WERI-Rb-1 (cell line): Measurements from ENCODE around the gene SOWAHB.
A peak's percentile ranks its signal among the peaks of the same experiment; 100 is the strongest.

Source experiments
- DNase-seq: peaks from one replicate; pipeline ENCODE4 v3.0.0-alpha.2; 2020
- H3K27ac ChIP-seq: fragments of 250-450 bp; sonication (Bioruptor Pico); 2 replicates; pipeline ENCODE4 v1.5.1; 2020; ENCODE audit warnings: mild to moderate bottlenecking, moderate library complexity
- H3K27me3 ChIP-seq: fragments of 250-450 bp; sonication (Bioruptor Pico); 2 replicates; pipeline ENCODE4 v1.5.1; 2021; ENCODE audit warnings: mild to moderate bottlenecking, low read depth, moderate library complexity; ENCODE audit not compliant: insufficient read depth, severe bottlenecking
- H3K36me3 ChIP-seq: fragments of 250-450 bp; sonication (Bioruptor Pico); 2 replicates; pipeline ENCODE4 v1.5.1; 2020; ENCODE audit warnings: mild to moderate bottlenecking, moderate library complexity
- H3K4me3 ChIP-seq: 2 replicates; pipeline ENCODE4 v1.5.1; 2011; ENCODE audit warnings: low read depth, mild to moderate bottlenecking, control low read depth, low read length
- H3K9me3 ChIP-seq: fragments of 250-450 bp; sonication (Bioruptor Pico); 2 replicates; pipeline ENCODE4 v1.5.1; 2021; ENCODE audit warnings: mild to moderate bottlenecking, moderate library complexity; ENCODE audit not compliant: severe bottlenecking
- TF ChIP-seq, protein P1 (sequence below): IDR thresholded peaks from 2 replicates; pipeline ENCODE4 v1.5.1; 2011; ENCODE audit warnings: low read depth, mild to moderate bottlenecking, control low read depth, inconsistent platforms, low read length

Gene SOWAHB, protein sequence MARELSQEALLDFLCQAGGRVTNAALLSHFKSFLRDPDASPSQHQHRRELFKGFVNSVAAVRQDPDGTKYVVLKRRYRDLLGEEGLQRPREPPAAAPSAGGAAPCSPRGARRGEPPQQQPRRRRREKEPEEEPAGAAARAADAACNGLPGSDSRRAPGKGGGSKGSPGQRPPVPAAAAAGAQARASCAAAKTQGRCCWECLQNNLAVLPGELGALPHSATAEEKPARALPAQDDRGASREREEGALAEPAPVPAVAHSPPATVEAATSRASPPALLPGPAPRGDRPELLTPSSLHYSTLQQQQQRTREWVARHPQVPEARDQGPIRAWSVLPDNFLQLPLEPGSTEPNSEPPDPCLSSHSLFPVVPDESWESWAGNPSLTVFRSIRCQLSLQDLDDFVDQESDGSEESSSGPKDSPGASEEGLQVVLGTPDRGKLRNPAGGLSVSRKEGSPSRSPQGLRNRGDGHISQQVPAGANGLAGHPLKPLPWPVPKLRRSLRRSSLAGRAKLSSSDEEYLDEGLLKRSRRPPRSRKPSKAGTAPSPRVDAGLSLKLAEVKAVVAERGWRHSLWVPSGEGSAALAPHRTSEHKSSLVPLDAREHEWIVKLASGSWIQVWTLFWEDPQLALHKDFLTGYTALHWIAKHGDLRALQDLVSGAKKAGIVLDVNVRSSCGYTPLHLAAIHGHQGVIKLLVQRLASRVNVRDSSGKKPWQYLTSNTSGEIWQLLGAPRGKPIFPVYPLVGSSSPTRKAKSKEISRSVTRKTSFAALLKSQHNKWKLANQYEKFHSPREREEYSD

DNA sequence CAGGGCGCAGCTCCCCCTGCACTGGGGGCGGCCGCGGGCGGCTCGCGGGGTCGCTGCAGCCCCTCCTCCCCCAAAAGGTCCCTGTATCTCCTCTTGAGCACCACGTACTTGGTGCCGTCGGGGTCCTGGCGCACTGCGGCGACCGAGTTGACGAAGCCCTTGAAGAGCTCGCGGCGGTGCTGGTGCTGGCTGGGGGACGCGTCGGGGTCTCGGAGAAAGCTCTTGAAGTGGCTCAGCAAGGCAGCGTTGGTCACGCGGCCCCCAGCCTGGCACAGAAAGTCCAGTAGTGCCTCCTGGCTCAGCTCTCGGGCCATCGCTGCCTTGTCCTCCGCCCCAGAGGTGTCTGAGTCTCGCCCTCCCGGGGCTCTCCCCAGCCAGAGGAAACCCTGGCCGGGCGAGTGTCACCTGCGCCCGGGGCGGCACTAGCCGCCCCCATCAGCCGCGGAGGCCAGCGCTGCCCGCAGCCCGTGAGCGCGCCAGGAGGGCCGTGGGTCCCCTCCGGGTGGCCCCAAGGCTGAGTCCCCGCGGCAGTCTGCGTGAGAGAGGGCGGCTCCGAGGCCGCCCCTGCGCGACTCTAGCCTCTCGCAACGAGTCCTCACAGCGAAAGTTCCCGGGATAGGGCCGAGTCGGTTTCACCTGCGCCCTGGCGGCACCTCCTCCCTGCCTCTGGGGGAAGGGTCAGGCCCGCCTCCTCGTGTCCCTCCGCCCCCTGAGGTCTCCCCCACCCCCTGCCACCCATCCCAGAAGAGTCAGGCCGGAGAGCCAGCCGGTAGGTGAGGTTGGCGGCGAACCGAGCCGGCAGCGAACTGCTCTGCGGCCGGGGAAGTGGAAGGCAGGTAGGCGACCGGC, at the start of gene SOWAHB:
Gene SOWAHB, minus strand, starts transcription at position 609 of the 849 bp plus-strand sequence. Its CDS starts 295 bp downstream, at position 314.
- Histone ChIP-seq H3K36me3 (no peaks in the 10 kb centered on the region), H3K27ac (no peak within 1 kb of the TSS), H3K9me3 (no peaks in the 10 kb centered on the region), H3K4me3 (peak within 1 kb of the TSS; percentile 47), H3K27me3 (peaks cover 53% of the 10 kb centered on the region)
- TF ChIP-seq, protein P1, sequence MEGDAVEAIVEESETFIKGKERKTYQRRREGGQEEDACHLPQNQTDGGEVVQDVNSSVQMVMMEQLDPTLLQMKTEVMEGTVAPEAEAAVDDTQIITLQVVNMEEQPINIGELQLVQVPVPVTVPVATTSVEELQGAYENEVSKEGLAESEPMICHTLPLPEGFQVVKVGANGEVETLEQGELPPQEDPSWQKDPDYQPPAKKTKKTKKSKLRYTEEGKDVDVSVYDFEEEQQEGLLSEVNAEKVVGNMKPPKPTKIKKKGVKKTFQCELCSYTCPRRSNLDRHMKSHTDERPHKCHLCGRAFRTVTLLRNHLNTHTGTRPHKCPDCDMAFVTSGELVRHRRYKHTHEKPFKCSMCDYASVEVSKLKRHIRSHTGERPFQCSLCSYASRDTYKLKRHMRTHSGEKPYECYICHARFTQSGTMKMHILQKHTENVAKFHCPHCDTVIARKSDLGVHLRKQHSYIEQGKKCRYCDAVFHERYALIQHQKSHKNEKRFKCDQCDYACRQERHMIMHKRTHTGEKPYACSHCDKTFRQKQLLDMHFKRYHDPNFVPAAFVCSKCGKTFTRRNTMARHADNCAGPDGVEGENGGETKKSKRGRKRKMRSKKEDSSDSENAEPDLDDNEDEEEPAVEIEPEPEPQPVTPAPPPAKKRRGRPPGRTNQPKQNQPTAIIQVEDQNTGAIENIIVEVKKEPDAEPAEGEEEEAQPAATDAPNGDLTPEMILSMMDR: no peak
- peak; percentile 33 for DNase-seq

DNA sequence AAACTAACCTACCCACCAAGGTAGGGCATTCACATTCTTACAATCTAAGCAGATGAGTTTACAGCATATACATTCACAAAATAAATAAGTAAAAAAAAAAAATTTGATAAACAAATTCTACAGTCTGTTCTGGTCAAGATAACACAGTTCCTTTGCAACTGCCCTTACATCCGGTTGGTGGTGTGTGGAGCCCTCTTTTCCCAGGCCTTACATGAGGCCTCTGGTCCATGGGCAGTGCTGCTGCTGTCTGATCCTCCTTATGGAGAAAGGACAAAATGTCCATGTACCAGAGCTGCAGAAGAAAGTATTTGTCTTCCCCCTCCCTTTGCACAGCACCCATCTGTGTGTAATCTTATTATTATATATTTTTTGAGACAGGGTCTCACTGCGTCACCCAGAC, 49.4 kb upstream of the SOWAHB start:
- Histone ChIP-seq H3K9me3 (no peaks in the 10 kb centered on the region), H3K4me3 (no peak overlapping the region), H3K36me3 (no peaks in the 10 kb centered on the region), H3K27ac (no peak overlapping the region), H3K27me3 (no peaks in the 10 kb centered on the region)
- DNase-seq: no peak
- TF ChIP-seq, protein P1: no peak

DNA sequence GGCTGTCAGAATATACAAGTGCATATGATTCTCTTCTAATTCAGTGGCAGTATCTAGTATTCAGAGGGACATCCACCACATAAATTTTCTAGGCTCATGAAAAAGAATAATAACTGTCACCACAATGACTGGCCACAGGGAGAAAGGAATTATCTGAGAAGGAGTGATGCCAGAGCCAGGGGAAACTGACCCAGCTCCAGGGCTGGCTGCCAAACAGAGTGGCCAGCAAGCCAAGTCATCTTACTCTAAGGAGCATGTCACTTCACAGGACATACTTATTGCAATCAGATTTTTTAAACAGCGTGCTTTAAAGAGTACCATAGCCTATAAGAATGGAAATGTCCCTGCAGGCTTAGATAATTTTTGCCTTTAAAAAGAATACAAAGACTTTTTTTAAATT, 45.8 kb upstream of the SOWAHB start:
- no peaks in the 10 kb centered on the region for H3K9me3 ChIP-seq
- TF ChIP-seq, protein P1: no peak
- H3K4me3 ChIP-seq: no peak overlapping the region
- H3K27ac ChIP-seq: no peak overlapping the region
- DNase-seq: no peak
- H3K27me3 ChIP-seq: no peaks in the 10 kb centered on the region
- H3K36me3 ChIP-seq: no peaks in the 10 kb centered on the region

DNA sequence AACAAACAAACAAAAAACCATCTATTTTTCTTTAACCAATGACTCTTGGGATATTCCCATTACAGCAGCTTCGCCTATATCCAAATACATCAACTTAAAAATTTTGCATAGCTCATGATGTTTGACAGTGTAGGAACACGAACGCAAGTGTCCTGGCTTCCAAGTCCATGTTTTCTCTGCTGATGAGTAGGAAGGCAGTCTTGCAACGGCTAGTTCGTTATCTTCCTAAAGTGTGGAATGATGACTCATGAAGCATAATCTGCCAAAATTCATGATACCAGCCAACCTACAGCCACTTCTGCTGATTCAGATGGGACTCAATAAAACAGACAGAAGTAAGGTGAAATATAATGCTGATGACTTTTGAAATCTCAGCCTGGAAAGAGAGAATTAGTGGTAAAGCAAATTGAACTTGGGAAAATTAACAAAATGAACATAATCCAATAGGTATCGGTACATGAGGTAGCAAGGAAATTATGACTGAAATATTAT, 45.2 kb upstream of the SOWAHB start:
- H3K27ac ChIP-seq: no peak overlapping the region
- H3K4me3 ChIP-seq: no peak overlapping the region
- TF ChIP-seq, protein P1: no peak
- no peaks in the 10 kb centered on the region for H3K27me3 ChIP-seq
- H3K9me3 ChIP-seq: no peaks in the 10 kb centered on the region
- no peak for DNase-seq
- no peaks in the 10 kb centered on the region for H3K36me3 ChIP-seq

DNA sequence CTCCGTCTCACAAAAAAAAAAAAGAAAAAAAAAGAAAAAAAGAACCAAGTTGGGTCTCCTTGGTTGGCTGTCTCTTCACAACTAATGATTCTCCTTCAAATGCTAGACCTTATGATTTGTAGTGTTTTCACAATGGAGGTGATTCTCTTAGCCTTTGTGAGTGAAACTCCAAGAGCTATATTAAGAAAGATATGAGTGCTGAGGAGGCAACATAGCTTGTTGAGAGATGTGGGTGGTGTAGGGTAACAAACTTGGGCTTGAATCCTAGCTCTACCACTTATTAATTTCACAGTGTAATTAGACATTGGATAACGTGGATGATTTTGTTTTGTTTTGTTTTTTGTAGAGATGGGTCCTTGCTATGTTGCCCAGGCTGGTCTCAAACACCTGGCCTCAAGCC, 41.2 kb upstream of the SOWAHB start:
- Histone ChIP-seq H3K36me3 (no peaks in the 10 kb centered on the region), H3K9me3 (no peaks in the 10 kb centered on the region), H3K27me3 (no peaks in the 10 kb centered on the region), H3K27ac (no peak overlapping the region), H3K4me3 (no peak overlapping the region)
- TF ChIP-seq, protein P1: no peak
- no peak for DNase-seq
